Gastrocnemius medialis (tissue), 4 donors: ENCODE results near the gene TIMM29. TPM values are rescaled to one million over a fixed set of nuclear protein-coding genes. Genes with fewer than 3 reads are reported as not detected.

ENCODE experiments used
- ATAC-seq, 2 donors: fragments of 150-250 bp; one replicate each; pipeline ENCODE4 v1.9.1; 2016
- DNase-seq, 2 donors: peaks; one replicate each; pipeline ENCODE4 v3.0.0-alpha.2; 2019
- H3K27ac ChIP-seq, 4 donors: fragments of 200-600 bp; sonication (generic); 1 replicate in 1 of 4; 2 replicates in 3 of 4; pipeline ENCODE4 v1.5.1; 2016 to 2018; ENCODE audit warnings: mild to moderate bottlenecking in 2 of 4, moderate library complexity in 1 of 4
- H3K27me3 ChIP-seq, 3 donors: fragments of 200-600 bp; sonication (generic) in 2 of 3; 1 replicate in 1 of 3; 2 replicates in 2 of 3; pipeline versions ENCODE4 v1.5.1 to v1.6.0; 2016 to 2019; ENCODE audit warnings: mild to moderate bottlenecking in 1 of 3, moderate library complexity in 1 of 3
- H3K36me3 ChIP-seq, 2 donors: fragments of 200-600 bp; sonication (generic) in 1 of 2; one replicate each; pipeline ENCODE4 v1.5.1; 2017 to 2018
- H3K4me1 ChIP-seq, 2 donors: fragments of 200-600 bp; sonication (generic) in 1 of 2; one replicate each; pipeline ENCODE4 v1.5.1; 2016 to 2017; ENCODE audit warnings: mild to moderate bottlenecking in 2 of 2
- H3K4me3 ChIP-seq, 4 donors: fragments of 200-600 bp; sonication (generic) in 3 of 4; 1 replicate in 1 of 4; 2 replicates in 3 of 4; pipeline ENCODE4 v1.5.1; 2016 to 2019; ENCODE audit warnings: mild to moderate bottlenecking in 2 of 4
- H3K9me3 ChIP-seq, 3 donors: fragments of 200-600 bp; sonication (generic) in 2 of 3; 1 replicate in 1 of 3; 2 replicates in 2 of 3; pipeline ENCODE4 v1.5.1; 2016 to 2019
- POLR2A ChIP-seq, 2 donors: fragments of 450-650 bp; IDR thresholded peaks; one replicate each; pipeline ENCODE4 v1.6.1; 2017; ENCODE audit warnings: antibody characterized with exemption in 2 of 2, mild to moderate bottlenecking in 2 of 2, moderate library complexity in 2 of 2
- in situ Hi-C, 4 donors: fragments of 200-750 bp; cut with MboI; loops; one replicate each; pipeline versions ENCODE4 v1.15.0 to v1.8.0; 2017; ENCODE audit warnings: low sequenced_read_pairs in 4 of 4
- intact Hi-C: fragments of 100-400 bp; cut with DNase I; formaldehyde crosslinking; loops from one replicate; pipeline ENCODE4 v1.15.1; 2023; ENCODE audit warnings: low total_unique reads
- total RNA-seq, 4 donors: library from RNA; depleted of rRNA; stranded (reverse); fragments of >200 nt; gene quantifications; one replicate each; pipeline versions ENCODE4 v1.1.0 to v1.2.3, GENCODE V29; 2016
- TF ChIP-seq, protein P1 (sequence below), 5 experiments: fragments of 450-650 bp in 3 of 5; fragments of 200-600 bp in 2 of 5; sonication (generic) in 2 of 5; IDR thresholded peaks in 4 of 5; conservative IDR thresholded peaks in 1 of 5; 1 replicate in 4 of 5; 2 replicates in 1 of 5; pipeline ENCODE4 v1.5.1; 2016 to 2019; ENCODE audit warnings: antibody characterized with exemption in 5 of 5, mild to moderate bottlenecking in 3 of 5, moderate library complexity in 3 of 5

Gene TIMM29
- total RNA-seq, 4 donors from 2014 or later, result 28.7 to 54.5 (median 34.8) TPM

DNA sequence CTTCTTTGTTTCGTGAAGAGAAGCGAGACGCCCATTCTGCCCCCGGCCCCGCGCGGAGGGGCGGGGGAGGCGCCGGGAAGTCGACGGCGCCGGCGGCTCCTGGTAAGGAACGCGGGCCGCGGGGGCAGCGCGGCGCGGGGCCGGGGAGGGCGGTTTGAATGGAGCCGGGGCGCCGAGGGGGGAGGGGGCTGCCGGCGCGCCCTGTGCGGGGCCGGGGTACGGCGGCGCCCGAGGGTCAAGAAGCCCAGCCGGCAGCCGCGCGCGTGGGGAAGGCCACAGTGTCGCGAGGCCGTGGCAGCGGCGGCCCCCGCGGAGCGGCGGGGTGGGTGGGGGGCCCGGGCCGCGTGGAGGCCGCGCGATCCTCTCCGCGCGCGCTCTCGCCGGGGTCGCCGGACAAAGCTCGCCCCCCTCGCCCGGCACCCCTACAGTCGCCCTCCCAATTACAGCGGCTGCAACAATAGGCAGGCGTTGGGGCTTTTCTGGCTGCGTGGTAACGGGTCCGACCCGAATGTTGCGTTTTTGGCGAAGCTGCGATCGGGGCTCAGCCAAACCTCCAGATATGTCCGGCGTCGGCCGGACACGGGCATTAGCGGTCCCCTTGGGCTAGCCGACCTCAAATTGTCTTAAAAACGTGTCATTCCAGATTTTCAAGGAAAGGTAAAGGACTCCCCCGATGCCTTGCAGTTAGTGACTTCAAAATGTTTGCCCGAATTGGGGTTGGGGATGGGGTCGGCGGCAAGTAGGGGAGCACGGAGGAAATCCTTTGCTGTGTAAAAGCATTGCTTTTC lies 32.7 kb downstream of the TIMM29 start:
- in situ Hi-C loops (no loop called here), intact Hi-C loops (loop anchor here (2.0 to 10.0 kb wide), 2 partner anchors 32 to 234 kb away; partner anchors contain the start of genes KANK2, TIMM29 and YIPF2)
- TF ChIP-seq, protein P1, sequence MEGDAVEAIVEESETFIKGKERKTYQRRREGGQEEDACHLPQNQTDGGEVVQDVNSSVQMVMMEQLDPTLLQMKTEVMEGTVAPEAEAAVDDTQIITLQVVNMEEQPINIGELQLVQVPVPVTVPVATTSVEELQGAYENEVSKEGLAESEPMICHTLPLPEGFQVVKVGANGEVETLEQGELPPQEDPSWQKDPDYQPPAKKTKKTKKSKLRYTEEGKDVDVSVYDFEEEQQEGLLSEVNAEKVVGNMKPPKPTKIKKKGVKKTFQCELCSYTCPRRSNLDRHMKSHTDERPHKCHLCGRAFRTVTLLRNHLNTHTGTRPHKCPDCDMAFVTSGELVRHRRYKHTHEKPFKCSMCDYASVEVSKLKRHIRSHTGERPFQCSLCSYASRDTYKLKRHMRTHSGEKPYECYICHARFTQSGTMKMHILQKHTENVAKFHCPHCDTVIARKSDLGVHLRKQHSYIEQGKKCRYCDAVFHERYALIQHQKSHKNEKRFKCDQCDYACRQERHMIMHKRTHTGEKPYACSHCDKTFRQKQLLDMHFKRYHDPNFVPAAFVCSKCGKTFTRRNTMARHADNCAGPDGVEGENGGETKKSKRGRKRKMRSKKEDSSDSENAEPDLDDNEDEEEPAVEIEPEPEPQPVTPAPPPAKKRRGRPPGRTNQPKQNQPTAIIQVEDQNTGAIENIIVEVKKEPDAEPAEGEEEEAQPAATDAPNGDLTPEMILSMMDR (IDR thresholded peaks at IDR 0.05 in 4 of 5, conservative IDR thresholded peaks at IDR 0.05 in 1 of 5), result no peak
- no peak for TF ChIP-seq POLR2A (IDR thresholded peaks at IDR 0.05)
- Histone ChIP-seq H3K27ac (peak overlapping the region; percentile 82 to 99 (median 90)), H3K27me3 (no peaks in the 10 kb centered on the region), H3K4me1 (peaks cover 24% of the 10 kb centered on the region in 2 donors), H3K4me3 (peak overlapping the region; percentile 72 to 91 (median 82)), H3K36me3 (no peaks in the 10 kb centered on the region), H3K9me3 (no peaks in the 10 kb centered on the region)
- ATAC-seq (peak; percentile 55 to 58), DNase-seq (no peak)

DNA sequence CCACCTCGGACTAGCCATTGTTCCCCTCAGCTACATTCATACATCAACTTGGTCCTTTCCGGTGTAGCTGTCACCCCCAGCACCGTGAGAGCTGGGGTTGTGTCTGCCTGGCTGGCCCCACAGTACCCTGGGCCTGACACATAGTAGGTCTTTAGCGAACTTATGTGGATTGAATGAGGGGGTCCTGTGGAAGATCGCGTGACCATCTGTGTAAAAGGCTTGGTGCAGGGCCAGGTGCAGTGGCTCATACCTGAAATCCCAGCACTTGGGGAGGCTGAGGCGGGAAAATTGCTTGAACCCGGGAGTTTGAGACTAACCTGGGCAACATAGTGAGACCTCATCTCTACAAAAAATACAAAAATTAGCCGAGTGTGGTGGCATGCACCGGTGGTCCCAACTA lies 34.3 kb downstream of the TIMM29 start:
- no peak for ATAC-seq
- intact Hi-C loops, result loop anchor here (10.0 kb wide), 1 partner anchor 232 kb away; the partner anchor contains the start of gene KANK2
- no peaks in the 10 kb centered on the region for H3K9me3 ChIP-seq

DNA sequence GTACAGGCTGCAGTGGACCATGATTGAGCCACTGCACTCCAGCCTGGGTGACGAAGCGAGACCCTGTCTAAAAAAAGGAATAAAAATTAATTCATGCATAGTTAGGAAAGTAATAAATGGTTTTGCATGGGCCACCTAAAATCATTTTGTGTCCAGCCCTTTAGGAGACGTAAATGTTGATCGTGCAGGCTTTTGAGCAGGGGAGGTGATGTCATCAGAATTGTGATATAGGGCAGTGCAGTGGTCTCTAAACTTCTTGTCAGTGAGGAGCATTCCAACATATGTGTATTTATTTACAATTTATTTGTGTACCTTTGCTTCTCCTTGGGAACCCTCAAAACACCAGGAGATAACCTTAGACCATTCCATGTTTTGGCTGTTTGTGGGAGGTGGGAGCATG lies 35.3 kb downstream of the TIMM29 start:
- no peak for DNase-seq
- Histone ChIP-seq H3K36me3 (no peaks in the 10 kb centered on the region), H3K27me3 (no peaks in the 10 kb centered on the region), H3K4me1 (peaks cover 24 to 27% of the 10 kb centered on the region in 2 donors), H3K9me3 (no peaks in the 10 kb centered on the region), H3K27ac (no peak overlapping the region), H3K4me3 (no peak overlapping the region)
- intact Hi-C loops, result loop anchor here (10.0 kb wide), 1 partner anchor 231 kb away; the partner anchor contains the start of gene KANK2
- no peak for ATAC-seq
- in situ Hi-C loops, result no loop called here
- TF ChIP-seq, protein P1 (IDR thresholded peaks at IDR 0.05 in 4 of 5, conservative IDR thresholded peaks at IDR 0.05 in 1 of 5), result no peak
- TF ChIP-seq POLR2A (IDR thresholded peaks at IDR 0.05), result no peak

More for the DNA sequence above, 34.3 kb downstream of the TIMM29 start:
- Histone ChIP-seq H3K27ac (no peak overlapping the region), H3K27me3 (no peaks in the 10 kb centered on the region), H3K4me3 (no peak overlapping the region), H3K36me3 (no peaks in the 10 kb centered on the region), H3K4me1 (peaks cover 24% of the 10 kb centered on the region in 2 donors)
- in situ Hi-C loops, result no loop called here
- TF ChIP-seq, protein P1 (IDR thresholded peaks at IDR 0.05 in 4 of 5, conservative IDR thresholded peaks at IDR 0.05 in 1 of 5), result no peak
- TF ChIP-seq POLR2A (IDR thresholded peaks at IDR 0.05), result no peak
- DNase-seq, result no peak

DNA sequence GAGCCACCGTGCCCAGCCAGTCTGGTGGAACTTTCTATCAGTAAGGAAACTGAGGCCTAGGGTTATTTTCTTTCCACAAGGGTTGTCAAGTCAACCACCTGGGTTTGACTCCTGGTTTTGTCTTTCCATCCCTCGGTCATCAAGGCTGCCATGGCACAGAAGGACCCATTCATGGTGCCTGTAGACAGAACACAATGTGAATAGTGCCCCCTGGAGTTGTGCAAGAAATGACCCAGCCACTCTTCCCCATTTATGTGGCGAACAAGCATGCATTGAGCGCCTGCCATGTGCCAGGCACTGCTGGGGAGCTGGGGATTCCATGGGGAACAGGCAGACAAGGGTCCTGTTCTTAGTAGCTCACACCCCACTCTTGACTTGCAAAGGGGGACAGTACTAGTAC lies 36.3 kb downstream of the TIMM29 start:
- ATAC-seq, result no peak
- H3K27ac ChIP-seq, result no peak overlapping the region
- intact Hi-C loops (loop anchor here (10.0 kb wide), 1 partner anchor 230 kb away; the partner anchor contains the start of gene KANK2), in situ Hi-C loops (no loop called here)
- no peak overlapping the region for H3K4me3 ChIP-seq
- H3K36me3 ChIP-seq, result no peaks in the 10 kb centered on the region
- no peak for DNase-seq
- peaks cover 24 to 26% of the 10 kb centered on the region in 2 donors for H3K4me1 ChIP-seq
- H3K9me3 ChIP-seq, result no peaks in the 10 kb centered on the region
- H3K27me3 ChIP-seq, result no peaks in the 10 kb centered on the region
- TF ChIP-seq POLR2A (IDR thresholded peaks at IDR 0.05), result no peak
- TF ChIP-seq, protein P1 (IDR thresholded peaks at IDR 0.05 in 4 of 5, conservative IDR thresholded peaks at IDR 0.05 in 1 of 5), result no peak
